ENCODE measurements around the gene CCDC102A.
"Not testable (repeated sequence)": the region's sequence is repeated elsewhere in the genome, so short reads cannot be mapped to it uniquely, and the experiment has no call there.

CCDC102A gene

GRCh38 chr16:57564571-57565270 lies 28.4 kb upstream of the CCDC102A start:
- DNase-seq = no peak

DNA sequence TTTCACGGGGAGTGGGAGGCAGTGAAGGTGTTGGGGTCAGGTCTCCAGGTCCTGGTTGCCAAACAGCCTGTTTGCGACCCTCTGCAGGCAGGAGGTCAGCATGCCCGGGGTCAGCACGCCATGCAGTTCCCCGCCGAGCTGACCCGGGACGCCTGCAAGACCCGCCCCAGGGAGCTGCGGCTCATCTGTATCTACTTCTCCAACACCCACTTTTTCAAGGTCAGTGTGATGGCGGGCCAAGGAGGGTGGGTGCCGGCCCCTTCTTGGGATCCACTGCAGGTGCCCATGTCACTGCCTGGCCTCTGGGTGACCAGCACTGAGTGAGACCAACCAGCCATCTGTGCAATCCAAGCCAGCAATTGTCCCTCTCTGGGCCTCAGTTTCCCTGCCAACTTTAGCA lies 27.4 kb upstream of the CCDC102A start:
- no peak for DNase-seq

DNA sequence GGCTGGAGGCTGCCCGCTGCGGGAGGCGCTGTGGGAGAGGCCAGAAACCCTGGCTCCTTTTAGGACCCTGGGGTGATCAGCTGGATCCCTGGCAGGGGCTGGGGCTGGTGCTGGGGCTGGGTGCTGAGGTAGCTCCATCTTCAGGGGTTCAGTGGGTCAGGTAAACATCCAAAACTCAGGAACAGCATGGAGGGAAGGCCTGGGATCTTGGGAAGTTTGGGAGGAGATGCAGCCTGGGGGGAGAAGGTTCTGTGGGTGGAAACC lies 27.0 kb upstream of the CCDC102A start:
- no peak for DNase-seq

GRCh38 chr16:57562669-57563486 lies 26.5 kb upstream of the CCDC102A start:
- DNase-seq = no peak

- no peak for DNase-seq
Observed at GRCh38 chr16:57562066-57562465, 25.7 kb upstream of the CCDC102A start.

DNA sequence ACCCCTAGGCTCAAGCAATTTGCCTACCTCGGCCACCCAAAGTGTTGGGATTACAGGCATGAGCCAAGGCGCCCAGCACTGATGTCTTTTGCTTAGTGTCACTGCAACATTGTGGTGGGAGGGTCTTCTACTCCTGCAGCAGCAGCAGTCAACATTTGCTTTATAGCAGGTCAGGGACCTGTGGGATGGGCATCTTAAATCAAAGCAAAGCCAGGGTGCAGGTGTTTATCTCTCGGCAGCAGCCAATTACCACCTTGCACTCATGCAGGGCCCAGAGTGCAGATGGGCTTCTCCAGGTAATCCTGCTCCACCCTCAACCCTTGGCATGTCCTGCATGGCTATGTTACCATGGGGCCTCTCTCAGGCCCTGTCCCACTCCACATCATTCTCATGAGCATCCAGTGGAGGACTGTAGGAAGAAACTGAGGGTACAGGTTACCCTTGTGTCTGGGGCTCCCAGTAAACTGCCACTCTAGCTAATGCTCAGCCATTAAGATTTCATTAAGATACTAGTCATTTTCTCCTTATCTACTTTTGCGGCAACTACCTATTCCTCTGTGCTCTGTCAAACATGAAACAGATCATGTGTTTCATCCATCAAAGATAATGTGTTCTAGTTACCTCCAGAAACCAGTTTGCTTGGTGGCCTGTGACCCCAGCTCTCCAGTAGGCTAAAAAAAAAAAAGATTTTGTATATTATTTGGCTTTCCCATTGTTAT lies 22.9 kb upstream of the CCDC102A start:
- DNase-seq = no peak

- DNase-seq = no peak
Observed at GRCh38 chr16:57556941-57557541, 20.7 kb upstream of the CCDC102A start.

- no peak for DNase-seq
Observed at GRCh38 chr16:57555831-57556230, 19.5 kb upstream of the CCDC102A start.

GRCh38 chr16:57551057-57551456 lies 14.7 kb upstream of the CCDC102A start:
- DNase-seq = no peak

DNA sequence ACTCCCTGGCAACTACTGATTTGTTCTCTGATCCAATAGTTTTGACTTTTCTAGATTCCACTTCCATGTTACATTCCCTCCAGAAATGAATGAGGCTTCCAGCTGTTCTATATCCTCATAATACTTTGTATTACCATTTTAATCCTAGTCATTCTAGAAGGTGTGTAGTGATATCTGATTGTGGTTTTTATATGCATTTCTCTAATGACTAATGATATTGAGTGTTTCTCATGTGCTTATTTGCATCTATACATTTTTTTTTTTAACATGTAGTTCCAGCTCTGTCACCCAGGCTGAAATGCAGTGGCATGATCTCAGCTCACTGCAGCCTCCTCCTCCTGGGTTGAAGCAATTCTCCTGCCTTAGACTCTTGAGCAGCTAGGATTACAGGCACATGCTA lies 13.4 kb upstream of the CCDC102A start:
- DNase-seq = no peak

GRCh38 chr16:57548408-57548807 lies 12.0 kb upstream of the CCDC102A start:
- no peak for DNase-seq

DNA sequence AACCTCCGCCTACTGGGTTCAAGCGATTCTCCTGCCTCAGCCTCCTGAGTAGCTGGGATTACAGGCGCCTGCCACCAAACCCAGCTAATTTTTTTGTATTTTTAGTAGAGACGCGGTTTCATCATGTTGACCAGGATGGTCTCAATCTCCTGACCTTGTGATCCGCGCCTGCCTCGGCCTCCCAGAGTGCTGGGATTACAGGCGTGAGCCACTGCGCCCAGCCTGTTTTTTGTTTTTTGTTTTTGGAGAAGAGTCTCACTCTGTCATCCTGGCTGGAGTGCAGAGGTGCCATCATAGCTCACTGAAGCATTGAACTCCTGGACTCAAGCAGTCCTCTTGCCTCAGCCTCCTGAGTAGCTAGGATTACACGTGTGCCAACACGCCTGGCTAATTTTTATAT lies 11.2 kb upstream of the CCDC102A start:
- DNase-seq = not testable (repeated sequence)

DNA sequence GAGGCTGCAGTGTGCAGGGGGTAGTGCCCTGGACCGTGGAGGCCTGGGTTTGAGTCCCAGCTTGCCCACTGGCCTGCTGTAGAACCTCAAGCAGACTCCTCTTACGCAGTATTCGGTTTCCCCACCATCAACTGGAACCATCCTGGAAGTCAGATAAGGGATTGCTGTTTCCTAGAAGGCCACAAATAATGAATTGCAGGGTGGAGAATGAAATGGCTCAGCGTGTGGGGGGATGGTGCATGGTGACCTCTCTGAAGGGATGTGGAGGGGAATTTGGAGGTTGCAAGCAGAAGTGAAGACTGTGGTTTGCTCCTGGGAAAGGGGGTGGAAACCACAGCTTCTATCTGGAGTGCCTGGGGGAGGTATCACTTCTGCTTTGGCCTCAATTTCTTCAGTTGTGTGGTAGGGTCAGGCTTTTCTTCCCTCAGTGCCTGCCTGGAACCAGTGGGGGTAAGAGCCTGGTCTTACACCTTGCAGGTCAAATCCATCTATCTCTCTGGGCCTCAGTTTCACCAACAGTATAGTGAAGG lies 7.8 kb upstream of the CCDC102A start:
- DNase-seq = no peak

GRCh38 chr16:57541754-57542435 lies 5.5 kb upstream of the CCDC102A start:
- DNase-seq = no peak

- no peak for DNase-seq
Observed at GRCh38 chr16:57540906-57541753, 4.8 kb upstream of the CCDC102A start.

GRCh38 chr16:57540387-57540786 lies 4.0 kb upstream of the CCDC102A start:
- DNase-seq = no peak

DNA sequence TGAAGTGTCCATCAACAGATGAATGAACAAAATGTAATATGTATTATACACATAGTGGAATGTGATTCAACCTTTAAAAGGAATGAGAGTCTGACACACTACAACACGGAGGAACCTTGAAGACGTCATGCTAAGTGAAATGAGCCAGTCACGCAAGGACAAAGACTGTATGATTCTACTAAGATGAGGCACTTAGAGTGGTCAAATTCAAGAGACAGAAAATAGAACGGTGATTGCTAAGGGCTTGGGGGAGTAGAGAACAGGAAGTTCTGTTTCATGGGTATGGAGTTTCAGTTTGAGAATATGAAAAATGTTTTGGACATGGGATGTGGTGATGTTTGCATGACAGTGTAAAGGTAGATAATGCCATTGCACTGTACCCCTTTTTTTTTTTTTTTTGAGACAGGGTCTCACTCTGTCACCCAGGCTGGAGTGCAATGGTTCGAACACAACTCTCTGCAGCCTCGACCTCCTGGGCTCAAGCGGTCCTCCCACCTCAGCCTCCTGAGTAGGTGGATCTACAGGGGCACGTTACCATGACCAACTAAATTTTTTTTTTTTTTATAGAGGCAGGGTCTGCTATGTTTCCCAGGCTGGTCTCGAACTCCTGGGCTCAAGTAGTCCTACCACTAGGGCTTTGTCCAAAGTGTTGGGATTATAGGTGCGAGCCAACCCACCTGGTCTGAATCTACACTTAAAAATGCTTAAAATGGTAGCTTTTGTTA lies 2.9 kb upstream of the CCDC102A start:
- no peak for DNase-seq

- no peak for DNase-seq
Observed at GRCh38 chr16:57538235-57538721, 1.9 kb upstream of the CCDC102A start.

DNA sequence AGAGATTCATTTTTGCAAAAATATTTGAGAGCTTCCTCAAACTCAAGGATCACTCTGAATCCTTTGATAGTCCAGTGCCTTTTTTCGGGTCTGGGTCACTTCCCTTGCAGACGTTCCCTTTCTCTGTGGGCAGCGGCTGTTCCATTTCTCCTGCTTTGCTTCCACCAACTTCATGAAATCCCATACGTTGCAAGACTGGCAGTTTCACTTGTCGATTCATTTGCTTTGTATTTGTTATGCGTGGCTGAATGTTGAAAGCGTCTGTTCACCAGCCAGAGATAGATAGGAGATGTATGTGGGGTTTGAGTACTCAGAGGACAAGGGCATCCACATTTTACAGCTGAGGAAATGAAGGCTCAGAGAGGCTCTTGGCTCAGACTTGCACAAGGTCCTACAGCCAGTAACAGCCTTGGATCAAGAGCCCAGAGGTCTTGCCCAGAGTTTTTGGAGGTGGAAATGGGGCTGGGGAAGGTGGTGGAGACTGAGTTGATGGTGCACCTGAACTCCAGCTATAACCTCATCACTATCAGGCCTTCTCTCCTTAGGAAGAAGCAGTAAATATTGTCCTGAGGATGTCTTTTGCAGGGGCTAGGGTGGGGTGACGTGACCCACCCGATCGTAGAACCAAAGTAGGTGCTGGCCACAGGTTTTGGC lies 1.3 kb upstream of the CCDC102A start:
- no peak for DNase-seq

DNA sequence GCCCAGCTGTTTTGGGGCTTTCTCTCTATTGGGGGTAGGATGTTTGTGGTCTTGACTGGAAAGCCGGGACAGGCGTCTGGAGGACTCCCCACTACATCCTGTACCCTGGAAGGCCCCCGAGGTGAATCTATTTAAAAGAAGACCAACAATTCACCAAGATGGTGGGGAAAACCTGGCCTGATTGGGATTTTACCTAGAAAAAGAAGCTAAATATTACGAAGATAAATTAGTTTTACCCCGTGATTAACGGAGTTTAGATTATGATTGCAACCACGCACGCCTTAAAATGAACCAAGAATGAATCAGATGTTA lies 779 bp upstream of the CCDC102A start:
- peak; percentile 37 for DNase-seq

Data from right hindlimb (tissue), 1 donor.